NCI-H1694 (cell line): ENCODE data around the gene EXOC3L4.

Experiments
- DNase-seq: peaks from one replicate; lab custom pipeline; 2025; lab: John Stamatoyannopoulos, UW

EXOC3L4 gene

GRCh38 chr14:103091041-103091882 lies 3.3 kb upstream of the EXOC3L4 start:
- peak; percentile 42 for DNase-seq

- DNase-seq, result no peak
Measured at GRCh38 chr14:103091883-103092222, 2.7 kb upstream of the EXOC3L4 start.

GRCh38 chr14:103093856-103094405 lies 594 bp upstream of the EXOC3L4 start:
- no peak for DNase-seq

GRCh38 chr14:103095210-103095778 lies 769 bp downstream of the EXOC3L4 start:
- no peak for DNase-seq

- no peak for DNase-seq
Measured at GRCh38 chr14:103096387-103096786, 1.9 kb downstream of the EXOC3L4 start.

GRCh38 chr14:103097244-103097993 lies 2.9 kb downstream of the EXOC3L4 start:
- DNase-seq, result no peak

- no peak for DNase-seq
Measured at GRCh38 chr14:103097994-103098957, 3.8 kb downstream of the EXOC3L4 start.

GRCh38 chr14:103099081-103099732 lies 4.7 kb downstream of the EXOC3L4 start:
- DNase-seq, result no peak

GRCh38 chr14:103099733-103100280 lies 5.3 kb downstream of the EXOC3L4 start:
- DNase-seq, result no peak

GRCh38 chr14:103100281-103101121 lies 6.0 kb downstream of the EXOC3L4 start:
- DNase-seq, result no peak

- no peak for DNase-seq
Measured at GRCh38 chr14:103101257-103101962, 6.9 kb downstream of the EXOC3L4 start.

DNA sequence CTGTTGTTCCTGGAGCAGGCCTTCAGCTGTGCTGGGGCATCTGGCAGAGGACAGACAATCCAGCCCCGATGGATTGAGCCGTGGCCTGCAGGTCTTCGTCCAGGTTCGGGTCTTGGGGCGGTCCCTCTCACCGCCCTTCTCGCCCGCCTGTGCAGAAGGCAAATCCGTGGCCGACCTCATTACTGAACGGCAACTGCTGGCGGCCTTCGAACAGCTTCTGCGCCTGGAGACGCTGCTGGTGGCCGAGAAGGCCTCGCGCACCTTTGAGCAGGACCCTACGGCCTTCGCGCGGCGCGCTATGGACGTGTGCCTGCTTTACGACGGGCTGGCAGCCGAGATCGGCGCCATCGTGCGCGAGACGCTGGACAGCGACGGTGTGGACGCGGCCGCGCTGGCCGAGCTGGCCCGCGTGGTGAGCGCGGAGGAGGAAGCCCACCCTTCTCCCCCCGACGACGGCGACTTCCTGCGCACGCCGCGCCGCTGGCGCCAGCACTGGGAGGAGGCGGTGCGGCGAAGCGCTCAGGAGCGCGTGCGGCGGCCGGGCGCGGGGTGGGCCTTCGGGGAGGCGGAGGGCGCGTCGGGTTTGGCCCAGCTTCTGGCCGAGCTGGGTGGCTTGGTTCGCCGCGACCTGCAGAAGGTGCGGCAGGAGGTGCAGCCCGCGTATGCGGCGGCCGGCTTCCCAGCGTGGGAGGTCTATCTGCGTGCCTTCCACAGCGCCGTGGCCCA lies 7.6 kb downstream of the EXOC3L4 start:
- no peak for DNase-seq

DNA sequence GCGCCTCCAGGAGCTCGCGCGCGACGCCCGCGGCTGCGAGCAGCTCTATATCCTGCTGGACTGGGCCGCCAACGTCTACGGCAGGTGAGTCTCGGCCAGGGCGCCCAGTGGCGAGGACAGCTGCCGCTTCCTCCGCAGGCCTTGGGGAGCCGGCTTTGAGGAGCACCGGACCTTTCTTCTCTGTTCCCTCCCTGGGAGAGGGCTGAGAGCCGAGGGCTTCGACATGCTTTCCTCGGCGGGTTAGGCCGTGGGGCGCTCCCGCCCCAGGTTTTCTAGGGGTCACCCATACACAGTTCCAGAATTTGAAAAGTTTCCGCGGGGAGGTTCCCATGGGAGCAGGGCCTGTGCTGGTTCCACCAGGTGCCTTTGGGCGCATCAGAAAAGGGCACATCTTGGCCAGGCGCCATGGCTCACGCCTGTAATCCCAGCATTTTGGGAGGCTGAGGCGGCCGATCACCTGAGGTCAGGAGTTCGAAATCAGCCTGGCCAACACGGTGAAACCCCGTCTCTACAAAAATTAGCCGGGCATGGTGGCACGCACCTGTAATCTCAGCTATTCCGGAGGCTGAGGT lies 8.2 kb downstream of the EXOC3L4 start:
- no peak for DNase-seq

DNA sequence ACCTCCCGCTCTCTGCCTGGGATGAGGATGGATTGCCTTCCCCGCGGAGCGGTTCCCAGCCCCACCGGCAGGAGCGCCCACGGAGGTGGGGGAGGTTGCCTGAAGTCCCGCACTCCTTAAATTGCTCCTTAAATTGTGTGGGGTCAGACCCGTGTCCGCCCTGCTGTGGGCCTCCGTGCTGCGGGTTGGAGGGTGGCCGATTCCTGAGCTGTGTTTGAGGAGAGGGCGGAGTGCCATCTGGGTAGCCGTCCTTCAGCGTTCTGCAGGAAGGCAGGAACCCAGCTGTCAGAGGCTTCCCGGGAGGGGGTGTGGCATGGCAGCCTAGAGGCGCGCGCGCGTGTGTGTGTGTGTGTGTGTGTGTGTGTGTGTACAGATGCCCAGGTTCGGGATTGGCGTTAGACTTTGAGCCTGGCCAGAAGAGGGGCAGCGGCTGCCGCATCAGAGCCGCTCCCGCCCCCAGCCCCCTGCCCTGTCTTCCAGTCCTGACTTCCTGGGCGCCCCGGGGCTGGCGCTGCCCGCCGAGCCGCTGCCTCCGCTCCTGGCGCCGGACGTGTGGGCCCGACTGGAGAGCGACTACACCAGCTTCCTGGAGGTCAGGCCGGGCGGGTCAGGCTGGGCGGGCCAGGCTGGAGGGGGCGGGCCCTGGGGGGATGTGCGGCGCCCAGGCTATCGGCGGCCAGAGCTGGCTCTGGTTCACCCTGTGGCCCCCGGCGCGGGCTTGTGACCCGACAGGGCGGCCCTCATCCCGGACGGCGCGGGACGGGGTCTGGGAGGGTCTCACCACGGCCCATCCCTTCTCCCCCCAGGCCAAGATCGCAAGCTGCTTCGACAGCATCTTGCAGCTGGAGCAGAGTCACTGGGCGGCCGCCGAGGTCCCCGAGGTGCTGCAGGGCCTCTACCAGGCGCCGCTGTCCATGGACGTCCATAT lies 9.2 kb downstream of the EXOC3L4 start:
- DNase-seq, result peak; percentile 95

DNA sequence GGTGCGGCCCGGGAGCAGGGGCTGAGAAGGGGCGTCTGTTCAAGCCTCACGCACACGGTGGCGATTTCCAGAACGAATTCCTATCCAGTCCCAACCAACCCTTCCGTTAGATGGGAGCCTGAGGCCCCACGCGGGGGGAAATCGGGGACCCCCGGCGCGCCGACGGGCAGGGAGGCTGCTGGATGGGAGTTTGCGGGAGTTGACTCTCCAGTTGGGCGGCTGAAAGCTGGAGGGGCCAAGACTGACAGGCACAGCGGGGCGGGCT lies 9.8 kb downstream of the EXOC3L4 start:
- no peak for DNase-seq

DNA sequence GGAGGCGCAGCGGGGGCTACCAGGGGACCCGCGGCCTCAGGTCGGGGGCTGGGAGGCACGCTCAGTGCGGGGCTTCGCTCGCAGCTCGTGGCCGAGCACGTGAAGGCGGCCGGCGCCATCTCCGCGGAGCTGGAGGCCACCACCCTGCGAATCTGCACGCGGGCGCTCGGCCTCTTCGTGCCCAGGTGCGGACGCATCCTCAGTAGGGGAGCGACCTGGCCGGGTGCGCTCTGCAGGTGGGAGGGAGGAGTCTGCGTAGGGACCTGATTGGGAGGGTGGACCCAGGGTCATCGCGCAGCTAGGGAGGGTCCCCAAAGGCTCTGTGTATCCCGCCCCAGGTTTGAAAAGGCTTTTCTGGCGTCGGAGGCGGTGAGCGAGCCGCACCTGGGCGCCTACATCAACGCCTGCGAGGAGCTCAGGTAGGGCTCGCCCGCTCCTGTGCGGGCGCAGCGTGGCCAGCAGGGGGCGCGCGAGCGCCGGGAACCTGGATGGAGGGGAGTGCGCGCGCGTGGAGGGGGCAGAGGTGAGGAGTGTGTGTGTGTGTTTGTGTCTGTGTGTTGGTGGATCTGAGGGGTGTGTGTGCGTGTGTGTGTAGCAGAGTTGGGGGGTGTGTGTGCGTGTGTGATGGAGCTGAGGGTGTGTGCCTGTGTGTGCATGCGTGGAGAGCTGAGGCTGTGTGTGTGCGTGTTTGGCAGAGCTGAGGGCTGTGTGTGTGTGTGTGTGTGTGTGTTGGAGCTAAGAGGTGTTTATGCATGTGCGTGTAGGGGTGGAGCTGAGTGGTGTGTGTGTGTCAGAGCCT lies 10.3 kb downstream of the EXOC3L4 start:
- peak; percentile 67 for DNase-seq
